Measurements from ENCODE around the gene PPARA. TPM values are rescaled to one million over a fixed set of nuclear protein-coding genes. Genes with fewer than 3 reads are reported as not detected.

The PPARA gene
- total and polyA plus RNA-seq, 9 of the 15 experiments (the other 6 are each of a cell fraction or from before 2014, with no cell fraction given): 0.64 to 5.3 (median 3.5) TPM

DNA sequence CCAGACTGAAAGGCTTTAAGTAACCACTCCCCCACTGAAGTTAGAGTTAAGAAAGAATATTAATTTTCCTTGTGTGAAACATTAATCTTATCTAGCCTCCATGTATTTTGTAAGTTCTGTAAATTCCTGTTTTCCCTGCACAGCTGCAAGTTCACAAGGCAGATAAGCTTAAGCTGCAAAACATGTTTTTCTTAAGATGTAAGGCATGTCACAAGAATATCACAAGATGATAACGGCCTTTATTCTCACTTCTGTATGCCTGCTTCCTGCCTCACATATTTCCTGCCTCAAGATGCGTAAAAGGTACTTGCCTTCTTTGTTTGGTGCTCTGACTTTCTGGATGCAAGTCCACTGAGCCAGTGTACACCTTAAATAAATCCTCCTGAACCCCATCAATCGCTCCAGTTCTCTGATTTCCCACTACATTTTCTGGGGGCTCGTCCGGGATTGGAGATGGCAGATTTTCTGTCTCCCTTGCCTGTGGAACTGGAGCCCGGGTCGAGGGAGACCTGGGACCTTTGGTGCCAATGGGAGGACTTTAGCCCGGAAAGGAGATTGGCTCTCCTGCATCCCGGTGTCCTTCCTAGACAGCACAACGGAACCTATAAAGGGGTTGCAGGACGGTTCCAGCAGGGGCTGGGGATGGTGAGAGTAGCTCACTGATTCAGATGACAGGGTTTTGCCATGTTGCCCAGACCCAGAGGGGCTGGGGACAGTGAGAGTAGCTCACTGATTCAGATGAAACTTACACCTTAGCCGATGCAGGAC, 30.2 kb downstream of the PPARA start (continued):
- TF ChIP-seq ZMIZ1 (IDR thresholded peaks at IDR 0.05; ENCODE audit: low read depth in 2 of 2, low read length in 2 of 2) (0 out of 4 replicates have a peak, but pooled peaks of 1 of the 2 experiments have one; percentile 31), YY1 (IDR thresholded peaks at IDR 0.05; ENCODE audit: borderline replicate concordance in 1 of 3, control insufficient read depth in 1 of 3, extremely low read depth in 1 of 3, insufficient read depth in 3 of 3, insufficient read length in 1 of 3, insufficient replicate concordance in 2 of 3, low read depth in 1 of 3, low read length in 2 of 3) (no peak), ZC3H4 (CRISPR knock-in tag; IDR thresholded peaks at IDR 0.05; ENCODE audit: borderline replicate concordance) (no peak), CHAMP1 (IDR thresholded peaks at IDR 0.05) (peak; percentile 42; the same call in 1 of the 2 replicates), ZNF316 (IDR thresholded peaks at IDR 0.05) (no peak), ZNF785 (CRISPR knock-in tag; IDR thresholded peaks at IDR 0.05) (no peak), IRF1 (CRISPR knock-in tag; IDR thresholded peaks at IDR 0.05; ENCODE audit: borderline replicate concordance) (no peak), KDM2B (CRISPR knock-in tag; IDR thresholded peaks at IDR 0.05) (no peak), SETDB1 (IDR thresholded peaks at IDR 0.05; ENCODE audit: low read length) (no peak), CEBPB (tag; IDR thresholded peaks at IDR 0.05) (0 out of 2 replicates have a peak, but pooled peaks have one; percentile 29), ZNF3 (CRISPR knock-in tag; IDR thresholded peaks at IDR 0.05) (no peak)
- TF ChIP-seq, protein P1, sequence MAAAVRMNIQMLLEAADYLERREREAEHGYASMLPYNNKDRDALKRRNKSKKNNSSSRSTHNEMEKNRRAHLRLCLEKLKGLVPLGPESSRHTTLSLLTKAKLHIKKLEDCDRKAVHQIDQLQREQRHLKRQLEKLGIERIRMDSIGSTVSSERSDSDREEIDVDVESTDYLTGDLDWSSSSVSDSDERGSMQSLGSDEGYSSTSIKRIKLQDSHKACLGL (CRISPR knock-in tag; IDR thresholded peaks at IDR 0.05; ENCODE audit: borderline replicate concordance, poor library complexity, severe bottlenecking): no peak
- TF ChIP-seq, protein P2, sequence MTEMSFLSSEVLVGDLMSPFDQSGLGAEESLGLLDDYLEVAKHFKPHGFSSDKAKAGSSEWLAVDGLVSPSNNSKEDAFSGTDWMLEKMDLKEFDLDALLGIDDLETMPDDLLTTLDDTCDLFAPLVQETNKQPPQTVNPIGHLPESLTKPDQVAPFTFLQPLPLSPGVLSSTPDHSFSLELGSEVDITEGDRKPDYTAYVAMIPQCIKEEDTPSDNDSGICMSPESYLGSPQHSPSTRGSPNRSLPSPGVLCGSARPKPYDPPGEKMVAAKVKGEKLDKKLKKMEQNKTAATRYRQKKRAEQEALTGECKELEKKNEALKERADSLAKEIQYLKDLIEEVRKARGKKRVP (CRISPR knock-in tag; IDR thresholded peaks at IDR 0.05): no peak
- TF ChIP-seq, protein P3, sequence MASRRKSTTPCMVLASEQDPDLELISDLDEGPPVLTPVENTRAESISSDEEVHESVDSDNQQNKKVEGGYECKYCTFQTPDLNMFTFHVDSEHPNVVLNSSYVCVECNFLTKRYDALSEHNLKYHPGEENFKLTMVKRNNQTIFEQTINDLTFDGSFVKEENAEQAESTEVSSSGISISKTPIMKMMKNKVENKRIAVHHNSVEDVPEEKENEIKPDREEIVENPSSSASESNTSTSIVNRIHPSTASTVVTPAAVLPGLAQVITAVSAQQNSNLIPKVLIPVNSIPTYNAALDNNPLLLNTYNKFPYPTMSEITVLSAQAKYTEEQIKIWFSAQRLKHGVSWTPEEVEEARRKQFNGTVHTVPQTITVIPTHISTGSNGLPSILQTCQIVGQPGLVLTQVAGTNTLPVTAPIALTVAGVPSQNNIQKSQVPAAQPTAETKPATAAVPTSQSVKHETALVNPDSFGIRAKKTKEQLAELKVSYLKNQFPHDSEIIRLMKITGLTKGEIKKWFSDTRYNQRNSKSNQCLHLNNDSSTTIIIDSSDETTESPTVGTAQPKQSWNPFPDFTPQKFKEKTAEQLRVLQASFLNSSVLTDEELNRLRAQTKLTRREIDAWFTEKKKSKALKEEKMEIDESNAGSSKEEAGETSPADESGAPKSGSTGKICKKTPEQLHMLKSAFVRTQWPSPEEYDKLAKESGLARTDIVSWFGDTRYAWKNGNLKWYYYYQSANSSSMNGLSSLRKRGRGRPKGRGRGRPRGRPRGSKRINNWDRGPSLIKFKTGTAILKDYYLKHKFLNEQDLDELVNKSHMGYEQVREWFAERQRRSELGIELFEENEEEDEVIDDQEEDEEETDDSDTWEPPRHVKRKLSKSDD (conservative IDR thresholded peaks at IDR 0.05; ENCODE audit: low read length): no peak

All from K562 (cell line).